DMS153 treated with DMSO at 0.1 percent for 48 hours (cell line): ENCODE measurements around the gene SLC5A10.
"Not testable (repeated sequence)": the region's sequence is repeated elsewhere in the genome, so short reads cannot be mapped to it uniquely, and the experiment has no call there.

Experiments used
- DNase-seq: peaks from one replicate; lab custom pipeline; 2025; ENCODE audit not compliant: unreplicated experiment; lab: John Stamatoyannopoulos, UW

Gene SLC5A10

GRCh38 chr17:19038730-19039129 is 86.8 kb downstream of the SLC5A10 start:
- not testable (repeated sequence) for DNase-seq

GRCh38 chr17:19040350-19040749 is 88.4 kb downstream of the SLC5A10 start:
- not testable (repeated sequence) for DNase-seq

DNA sequence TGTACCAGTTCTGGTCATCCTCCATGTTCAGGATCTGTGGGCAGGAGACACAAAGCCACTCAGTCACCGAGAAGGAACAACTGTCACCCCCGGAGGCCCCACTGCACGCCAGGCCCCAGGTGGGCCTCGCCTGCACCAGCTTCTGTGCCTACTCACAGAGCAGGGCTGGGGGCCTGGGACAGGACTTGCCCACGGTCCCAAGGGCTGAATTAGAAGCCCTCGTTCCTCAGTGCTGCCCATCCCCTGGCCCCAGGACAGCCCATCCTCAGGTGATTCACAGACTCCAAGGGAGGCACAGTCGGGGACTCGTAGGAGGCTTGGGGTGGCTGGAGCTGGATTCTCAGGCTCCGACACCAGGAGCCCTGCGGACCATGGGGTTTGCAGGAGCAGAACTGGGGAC is 89.9 kb downstream of the SLC5A10 start:
- DNase-seq = not testable (repeated sequence)

- not testable (repeated sequence) for DNase-seq
Measured at GRCh38 chr17:19042369-19042768, 90.4 kb downstream of the SLC5A10 start.

DNA sequence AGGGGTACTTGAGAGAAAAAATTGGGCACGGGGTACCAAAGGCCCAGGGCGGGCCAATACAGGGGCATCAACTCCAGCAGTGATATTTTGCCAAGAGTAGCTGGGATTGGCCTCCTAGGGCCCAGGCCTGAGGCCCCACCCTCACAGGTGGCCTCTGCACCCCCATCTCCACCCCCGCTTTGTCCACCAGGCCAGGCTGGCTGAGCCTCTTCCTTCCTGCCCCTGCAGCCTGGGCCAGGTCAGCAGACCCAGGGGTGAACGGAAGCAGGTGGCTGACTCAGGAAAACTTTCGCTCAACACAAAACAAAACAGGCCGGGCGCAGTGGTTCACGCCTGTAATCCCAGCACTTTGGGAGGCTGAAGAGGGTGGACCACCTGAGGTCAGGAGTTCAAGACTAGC is 91.1 kb downstream of the SLC5A10 start:
- not testable (repeated sequence) for DNase-seq

DNA sequence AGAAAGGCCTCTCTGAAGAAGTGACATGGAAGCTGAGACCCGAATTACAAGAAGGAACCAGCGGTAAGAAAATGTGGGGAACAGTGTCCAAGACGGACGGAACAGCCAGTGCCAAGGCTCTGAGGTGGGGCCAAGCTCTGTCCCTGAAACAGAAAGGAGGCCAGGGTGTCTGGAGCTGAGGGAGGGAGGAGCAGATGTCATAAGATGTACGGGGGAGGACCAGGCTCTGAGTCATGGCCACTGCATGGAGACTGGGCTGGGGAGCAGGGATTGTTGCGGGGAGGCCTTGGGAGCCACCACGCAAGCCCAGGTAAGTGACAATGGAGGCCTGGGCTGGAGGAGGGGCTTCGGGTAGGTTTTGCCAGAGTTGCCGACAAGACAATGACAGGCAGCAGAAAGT is 92.7 kb downstream of the SLC5A10 start:
- DNase-seq = not testable (repeated sequence)

GRCh38 chr17:19046782-19047375 is 94.9 kb downstream of the SLC5A10 start, which contains the start of gene GRAP:
Gene GRAP (minus strand): TSS chr17:19046957. CDS start chr17:19046926, 31 bp downstream.
- not testable (repeated sequence) for DNase-seq

DNA sequence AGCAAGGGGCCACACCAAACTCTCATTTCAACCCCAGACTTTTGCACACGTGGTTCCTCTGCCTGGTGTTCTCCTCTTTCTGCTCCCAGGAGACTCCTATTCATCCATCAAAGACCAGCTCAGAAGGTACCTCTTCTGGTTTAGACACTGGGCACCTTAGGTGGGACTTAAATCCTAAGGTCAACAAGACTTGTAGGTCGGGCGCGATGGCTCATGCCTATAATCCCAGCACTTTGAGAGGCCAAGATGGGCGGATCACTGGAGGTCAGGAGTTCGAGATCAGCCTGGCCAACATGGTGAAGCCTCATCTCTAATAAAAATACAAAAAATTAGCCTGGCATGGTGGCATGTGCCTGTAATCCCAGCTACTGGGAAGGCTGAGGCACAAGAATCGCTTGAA is 95.5 kb downstream of the SLC5A10 start:
- not testable (repeated sequence) for DNase-seq

DNA sequence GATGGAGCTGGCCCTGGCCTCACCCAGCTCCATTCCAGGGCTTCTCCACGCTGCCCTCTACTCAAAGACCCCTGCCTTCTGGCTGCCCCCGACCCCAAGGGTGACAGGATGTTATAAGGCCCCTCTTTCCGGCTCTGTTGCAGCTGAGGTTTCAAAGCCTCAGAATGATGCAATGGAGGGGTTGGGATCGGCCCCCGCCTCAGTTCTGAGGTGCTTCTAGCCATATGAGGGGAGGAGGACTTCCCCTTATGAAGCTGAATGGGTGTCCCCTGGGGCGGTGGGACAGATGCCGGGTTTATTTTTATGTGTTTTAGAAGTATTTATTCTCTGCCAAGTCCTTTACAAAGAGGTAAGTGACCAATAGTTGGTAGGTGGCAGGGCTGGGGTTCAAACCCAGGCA is 96.9 kb downstream of the SLC5A10 start:
- not testable (repeated sequence) for DNase-seq

- not testable (repeated sequence) for DNase-seq
Measured at GRCh38 chr17:19055447-19055846, 103.5 kb downstream of the SLC5A10 start.

- DNase-seq = not testable (repeated sequence)
Measured at GRCh38 chr17:19062009-19062717, 110.2 kb downstream of the SLC5A10 start.

- DNase-seq = not testable (repeated sequence)
Measured at GRCh38 chr17:19062718-19063325, 110.9 kb downstream of the SLC5A10 start.

DNA sequence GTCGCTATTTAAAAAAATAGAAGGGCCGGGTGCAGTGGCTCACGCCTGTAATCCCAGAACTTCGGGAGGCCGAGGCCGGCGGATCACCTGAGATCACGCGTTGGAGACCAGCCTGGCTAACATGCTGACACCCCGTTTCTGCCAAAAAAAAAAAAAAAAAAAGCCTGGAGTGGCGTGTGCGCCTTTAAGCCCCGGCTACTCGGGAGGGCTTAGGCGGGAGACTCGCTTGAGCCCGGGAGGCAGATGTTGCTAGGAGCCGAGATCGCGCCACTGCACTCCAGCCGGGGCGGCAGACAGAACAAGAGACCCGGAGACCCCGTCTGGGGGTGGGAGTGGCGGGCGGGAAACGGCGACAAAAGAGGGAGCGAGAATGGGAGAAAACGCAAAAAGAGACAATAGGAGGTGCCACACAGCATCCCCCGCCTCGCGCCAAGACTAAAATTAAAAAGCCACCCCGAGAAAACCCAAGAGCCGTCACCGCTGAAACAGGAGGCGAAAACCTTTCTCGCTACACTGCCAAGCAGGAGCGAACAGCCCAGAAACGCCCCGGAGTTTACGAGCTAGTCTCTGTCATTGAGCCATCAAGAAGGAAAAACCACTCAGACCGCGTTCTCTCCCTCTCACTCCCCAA is 111.5 kb downstream of the SLC5A10 start:
- DNase-seq = not testable (repeated sequence)

- not testable (repeated sequence) for DNase-seq
Measured at GRCh38 chr17:19064378-19064777, 112.4 kb downstream of the SLC5A10 start.

DNA sequence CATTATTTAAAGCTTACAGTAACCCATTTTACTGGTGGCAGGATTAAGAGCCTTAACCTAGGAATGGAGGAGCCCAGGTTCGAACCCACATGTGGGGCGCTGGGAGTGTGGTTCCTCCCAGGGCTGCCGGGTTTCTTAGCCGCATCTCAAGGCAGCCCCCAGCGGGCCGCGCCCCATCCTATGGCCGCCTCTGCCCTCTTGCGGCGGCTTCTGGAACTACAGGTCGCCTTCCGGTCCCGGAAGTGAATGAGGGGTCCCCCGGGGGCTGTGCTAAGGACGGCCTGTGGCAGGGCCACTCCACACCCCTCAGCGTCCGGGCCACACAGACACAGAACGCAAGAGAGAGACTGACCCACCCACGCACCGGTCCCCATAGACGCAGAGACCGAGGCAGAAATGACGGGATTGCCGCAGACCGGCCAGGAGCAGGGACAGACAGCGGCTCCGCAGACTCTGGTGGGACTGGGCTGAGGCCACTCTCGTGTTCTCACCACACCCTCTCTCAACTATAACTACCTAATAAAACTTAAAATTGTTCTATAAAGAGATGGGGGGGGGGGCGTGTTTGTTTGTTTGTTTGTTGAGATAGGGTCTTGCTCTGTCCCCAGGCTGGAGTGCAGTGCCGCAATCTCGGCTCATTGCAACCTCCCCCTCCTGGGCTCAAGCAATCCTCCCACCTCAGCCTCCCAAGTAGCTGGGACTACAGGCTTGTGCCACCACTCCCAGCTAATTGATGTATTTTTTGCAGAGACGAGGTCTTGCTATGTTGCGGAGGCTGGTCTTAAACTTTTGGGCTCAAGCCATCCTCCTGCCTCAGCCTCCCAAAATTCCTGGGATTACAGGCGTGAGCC is 118.6 kb downstream of the SLC5A10 start:
- not testable (repeated sequence) for DNase-seq
